HG03571 (cell line): ENCODE results near the gene AFG1L.
"Not testable (repeated sequence)": the region's sequence is repeated elsewhere in the genome, so short reads cannot be mapped to it uniquely, and the experiment has no call there.

Experiments
- ATAC-seq: cut with Tn5 transposase; IDR thresholded peaks from one replicate; pipeline ENCODE4 v1.9.1; 2021; ENCODE audit not compliant: unreplicated experiment

The AFG1L gene

DNA sequence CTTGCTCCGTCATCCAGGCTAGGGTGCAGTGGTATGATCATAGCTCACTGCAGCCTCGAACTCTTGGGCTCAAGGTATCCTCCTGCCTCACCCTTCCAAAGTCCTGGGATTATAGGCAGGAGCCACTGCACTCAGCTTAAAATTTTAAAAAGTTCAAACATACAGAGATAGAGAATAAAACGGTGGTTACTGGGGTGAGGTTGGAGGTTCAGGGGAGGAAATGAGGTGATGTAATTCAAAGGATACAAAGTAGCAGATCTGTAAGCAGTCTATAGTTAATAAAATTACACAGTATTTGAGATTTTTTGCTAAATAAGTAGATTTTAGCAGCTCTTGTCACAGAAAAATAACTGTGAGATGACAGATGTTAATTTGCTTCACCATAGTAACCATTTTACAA is 7.5 kb upstream of the AFG1L start:
- no peak for ATAC-seq

GRCh38 chr6:108288742-108289141 is 6.1 kb upstream of the AFG1L start:
- no peak for ATAC-seq

GRCh38 chr6:108291091-108291490 is 3.8 kb upstream of the AFG1L start:
- ATAC-seq: no peak

GRCh38 chr6:108292561-108292960 is 2.3 kb upstream of the AFG1L start:
- ATAC-seq: not testable (repeated sequence)

- no peak for ATAC-seq
Observed at GRCh38 chr6:108293527-108294296, 1.1 kb upstream of the AFG1L start.

DNA sequence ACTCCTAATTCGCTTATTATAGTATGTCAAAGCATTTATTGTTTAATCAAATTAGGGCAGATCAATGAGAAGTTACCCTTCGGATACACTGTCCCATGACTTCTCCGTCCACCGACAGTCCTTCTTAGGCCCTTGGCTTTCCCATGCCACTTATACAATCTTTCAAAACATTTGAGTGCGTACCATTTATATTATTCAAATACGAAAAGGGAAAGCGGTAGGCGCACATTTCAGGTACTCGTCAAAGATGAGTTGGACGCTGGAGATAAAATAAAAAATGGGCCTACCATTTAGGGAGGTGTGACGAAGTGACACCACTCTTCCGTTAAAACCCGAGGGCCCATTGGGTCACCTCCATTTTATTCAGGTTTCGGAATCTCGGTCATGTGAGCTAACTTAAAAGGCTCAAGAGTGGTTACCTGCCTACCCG is 542 bp upstream of the AFG1L start:
- peak; percentile 26 for ATAC-seq

DNA sequence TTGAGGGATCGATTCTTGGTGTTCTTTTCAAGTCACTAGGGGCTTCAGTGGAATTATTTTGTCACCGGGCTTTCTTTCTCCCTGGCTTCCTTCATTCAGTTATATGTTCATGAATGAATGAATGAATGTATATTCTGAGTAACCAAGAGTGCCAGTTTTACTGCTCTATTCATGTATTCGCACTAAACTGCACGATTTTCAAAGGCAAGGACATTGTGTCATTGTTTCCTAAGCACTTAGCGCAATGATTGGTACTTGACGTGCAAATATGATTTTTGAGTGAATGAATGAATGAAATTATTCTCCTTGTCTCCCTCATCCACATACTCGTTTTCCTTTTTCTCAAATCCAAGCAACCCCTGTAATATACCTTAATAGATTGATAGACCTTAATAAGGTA is 822 bp downstream of the AFG1L start:
- no peak for ATAC-seq

DNA sequence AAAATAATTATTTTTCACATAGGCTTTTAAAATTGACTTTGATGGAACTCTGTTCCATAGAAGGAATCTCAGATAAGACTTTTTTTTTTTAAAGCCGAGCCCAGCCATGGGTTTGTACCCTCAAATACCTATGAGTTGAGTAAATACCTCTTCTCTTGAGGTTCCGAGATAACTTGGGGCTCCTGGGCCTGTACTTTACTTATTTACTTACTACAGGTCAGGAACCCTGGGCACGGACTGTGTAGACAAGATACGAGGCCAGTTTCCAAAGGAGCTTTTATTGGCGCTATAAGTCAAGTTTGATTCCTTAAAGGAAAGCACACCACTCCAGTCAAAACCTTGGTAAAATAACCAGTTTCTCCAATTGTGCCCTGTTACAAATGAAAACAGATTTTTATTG is 7.5 kb downstream of the AFG1L start:
- no peak for ATAC-seq

GRCh38 chr6:108304646-108305045 is 9.8 kb downstream of the AFG1L start:
- ATAC-seq: no peak

DNA sequence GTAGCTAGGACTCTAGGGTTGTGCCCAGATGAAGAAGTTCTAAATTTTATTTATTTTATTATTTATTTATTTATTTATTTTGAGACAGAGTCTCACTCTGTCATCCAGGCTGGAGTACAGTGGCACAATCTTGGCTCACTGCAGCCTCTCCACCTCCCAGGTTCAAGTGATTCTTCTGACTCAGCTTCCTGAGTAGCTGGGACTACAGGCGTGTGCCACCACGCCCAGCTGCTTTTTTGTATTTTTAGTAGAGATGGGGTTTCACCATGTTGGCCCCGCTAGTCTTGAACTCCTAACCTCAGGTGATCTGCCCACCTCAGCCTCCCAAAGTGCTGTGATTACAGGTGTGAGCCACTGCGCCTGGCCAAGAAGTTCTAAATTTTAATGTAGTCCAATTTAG is 13.8 kb downstream of the AFG1L start:
- not testable (repeated sequence) for ATAC-seq

GRCh38 chr6:108309844-108310243 is 15.0 kb downstream of the AFG1L start:
- ATAC-seq: no peak

- ATAC-seq: no peak
Observed at GRCh38 chr6:108312605-108313004, 17.8 kb downstream of the AFG1L start.

- ATAC-seq: no peak
Observed at GRCh38 chr6:108321253-108321747, 26.4 kb downstream of the AFG1L start.

DNA sequence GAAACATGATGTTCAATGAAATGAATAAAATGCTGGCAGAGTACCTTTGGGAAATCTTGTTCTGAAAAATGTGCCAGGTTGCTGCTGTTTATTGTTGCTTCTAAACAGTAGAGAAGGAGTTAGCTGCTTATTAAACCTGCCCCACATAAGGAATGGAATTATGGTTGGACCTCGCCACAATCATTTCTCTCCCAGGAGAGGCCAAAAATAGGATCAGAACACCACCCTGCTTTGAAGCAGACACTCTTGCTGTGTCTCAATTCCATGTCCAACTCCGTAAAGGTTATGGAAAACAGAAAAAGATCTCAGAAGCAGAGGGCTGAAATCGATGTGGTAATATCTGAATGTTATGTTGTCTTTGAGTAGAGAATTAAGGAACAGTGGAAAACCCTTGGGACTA is 27.9 kb downstream of the AFG1L start:
- ATAC-seq: no peak

- ATAC-seq: no peak
Observed at GRCh38 chr6:108323710-108324466, 29.0 kb downstream of the AFG1L start.

DNA sequence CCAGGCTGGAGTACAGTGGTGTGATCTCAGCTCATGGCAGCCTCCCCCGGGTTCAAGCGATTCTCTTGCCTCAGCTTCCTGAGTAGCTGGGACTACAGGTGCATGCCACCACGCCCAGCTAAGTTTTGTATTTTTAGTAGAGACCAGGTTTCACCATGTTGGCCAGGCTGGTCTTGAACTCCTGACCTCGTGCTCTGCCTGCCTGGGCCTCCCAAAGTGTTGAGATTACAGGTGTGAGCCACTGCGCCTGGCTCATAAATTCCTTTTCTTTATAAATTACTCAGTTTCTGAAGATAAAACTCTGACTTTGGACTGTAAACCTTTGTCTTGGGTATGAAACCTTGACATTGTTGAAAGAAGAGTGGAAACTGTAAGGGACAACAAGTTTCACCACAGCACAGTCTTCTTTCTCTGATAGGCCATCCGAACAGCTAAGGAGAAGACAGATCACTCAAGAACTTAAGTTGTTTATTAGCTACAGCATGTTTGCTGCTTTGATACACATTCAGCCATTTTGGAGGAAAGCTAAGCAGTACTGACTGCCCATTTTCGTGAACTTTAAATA is 35.4 kb downstream of the AFG1L start:
- ATAC-seq: not testable (repeated sequence)

- no peak for ATAC-seq
Observed at GRCh38 chr6:108330806-108331205, 36.0 kb downstream of the AFG1L start.

GRCh38 chr6:108331982-108332381 is 37.1 kb downstream of the AFG1L start:
- no peak for ATAC-seq

- ATAC-seq: no peak
Observed at GRCh38 chr6:108336971-108337370, 42.1 kb downstream of the AFG1L start.

- ATAC-seq: no peak
Observed at GRCh38 chr6:108337721-108338120, 42.9 kb downstream of the AFG1L start.

DNA sequence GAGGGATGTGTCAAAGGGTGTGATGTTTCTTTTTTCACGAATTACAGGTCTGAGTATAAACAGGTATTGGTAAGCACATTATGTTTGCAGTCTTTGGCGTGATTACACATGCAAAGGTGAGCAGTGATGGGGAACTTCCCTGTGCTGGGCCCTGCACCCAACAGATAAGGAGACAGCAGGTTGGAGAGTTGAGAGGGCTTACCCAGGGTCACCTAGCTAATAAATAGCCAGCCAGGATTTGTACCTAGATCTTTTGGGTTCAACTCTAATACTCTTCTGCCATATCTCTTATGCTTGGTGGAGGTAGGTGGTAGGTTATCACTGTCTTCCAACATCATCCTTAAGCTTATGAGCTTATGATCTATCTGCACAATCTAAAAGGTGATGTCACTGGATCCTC is 46.5 kb downstream of the AFG1L start:
- ATAC-seq: no peak

GRCh38 chr6:108343894-108344293 is 49.0 kb downstream of the AFG1L start:
- no peak for ATAC-seq
